ENCODE data around the gene MREG. TPM values are rescaled to one million over a fixed set of nuclear protein-coding genes. Genes with fewer than 3 reads are reported as not detected.

Gene MREG
- total and polyA plus RNA-seq, 9 of the 15 experiments (the other 6 are each of a cell fraction or from before 2014, with no cell fraction given): 0.77 to 3.8 (median 2.3) TPM

DNA sequence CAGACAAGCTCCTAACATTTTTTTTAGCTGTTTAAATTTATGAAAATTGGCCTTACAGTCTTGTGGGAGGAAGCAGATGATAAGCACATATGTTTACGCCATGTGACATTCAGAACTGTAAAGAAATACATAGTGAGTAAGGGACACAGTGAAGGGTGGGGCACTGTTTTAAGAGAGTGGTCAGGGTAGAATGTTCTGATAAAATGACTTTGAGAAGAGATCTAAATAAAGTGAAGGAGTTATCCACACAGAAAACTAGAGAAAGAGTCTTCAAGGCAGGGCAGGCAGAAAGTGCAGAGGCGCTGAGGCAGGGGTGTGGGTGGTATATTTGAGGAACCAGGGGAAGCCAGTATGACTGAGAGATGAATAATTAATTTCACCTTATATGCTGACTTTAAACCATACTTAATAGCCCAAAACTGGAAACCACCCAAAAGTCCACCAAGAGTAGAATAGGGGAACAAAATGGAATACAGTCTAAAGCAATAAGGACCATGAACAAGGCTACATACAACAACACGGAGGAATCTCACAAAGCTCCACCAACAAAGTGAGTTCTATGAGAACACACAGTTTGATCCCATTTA is 8.6 kb downstream of the MREG start (continued):
- TF ChIP-seq, protein P1, sequence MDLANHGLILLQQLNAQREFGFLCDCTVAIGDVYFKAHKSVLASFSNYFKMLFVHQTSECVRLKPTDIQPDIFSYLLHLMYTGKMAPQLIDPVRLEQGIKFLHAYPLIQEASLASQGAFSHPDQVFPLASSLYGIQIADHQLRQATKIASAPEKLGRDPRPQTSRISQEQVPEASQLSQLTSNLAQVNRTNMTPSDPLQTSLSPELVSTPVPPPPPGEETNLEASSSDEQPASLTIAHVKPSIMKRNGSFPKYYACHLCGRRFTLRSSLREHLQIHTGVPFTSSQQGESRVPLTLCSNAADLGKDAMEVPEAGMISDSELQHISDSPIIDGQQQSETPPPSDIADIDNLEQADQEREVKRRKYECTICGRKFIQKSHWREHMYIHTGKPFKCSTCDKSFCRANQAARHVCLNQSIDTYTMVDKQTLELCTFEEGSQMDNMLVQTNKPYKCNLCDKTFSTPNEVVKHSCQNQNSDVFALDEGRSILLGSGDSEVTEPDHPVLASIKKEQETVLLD (IDR thresholded peaks at IDR 0.05): no peak
- TF ChIP-seq CBX1 (IDR thresholded peaks at IDR 0.05; ENCODE audit: low read depth): no peak
- no peak for TF ChIP-seq RFX7 (CRISPR knock-in tag; IDR thresholded peaks at IDR 0.05)
- no peak for TF ChIP-seq SIX5 (IDR thresholded peaks at IDR 0.05; ENCODE audit: borderline replicate concordance in 1 of 2, insufficient read depth in 1 of 2, low read depth in 1 of 2, low read length in 2 of 2)
- no peak for TF ChIP-seq PHTF2 (CRISPR knock-in tag; IDR thresholded peaks at IDR 0.05)
- TF ChIP-seq NBN (IDR thresholded peaks at IDR 0.05; ENCODE audit: low read depth): no peak
- peak; percentile 35; the same call in 1 of the 2 replicates for TF ChIP-seq USF2 (CRISPR knock-in tag; IDR thresholded peaks at IDR 0.05)
- TF ChIP-seq POLR2G (IDR thresholded peaks at IDR 0.05; ENCODE audit: low read depth, low read length): no peak
- no peak for TF ChIP-seq SMARCC2 (IDR thresholded peaks at IDR 0.05; ENCODE audit: low read depth)
- no peak for TF ChIP-seq SLC30A9 (CRISPR knock-in tag; IDR thresholded peaks at IDR 0.05)
- TF ChIP-seq U2AF1 (optimal IDR thresholded peaks at IDR 0.05; ENCODE audit: low read depth, low read length): no peak
- no peak for TF ChIP-seq POLR3G (IDR thresholded peaks at IDR 0.05; ENCODE audit: extremely low read depth, insufficient read length, insufficient replicate concordance)
- TF ChIP-seq RBM14 (IDR thresholded peaks at IDR 0.05; ENCODE audit: borderline replicate concordance, insufficient read depth, low read depth, low read length): no peak
- no peak for TF ChIP-seq ZNF740 (CRISPR knock-in tag; IDR thresholded peaks at IDR 0.05)
- TF ChIP-seq ZNF740 (tag; IDR thresholded peaks at IDR 0.05): no peak
- no peak for TF ChIP-seq RFX1 (IDR thresholded peaks at IDR 0.05)
- TF ChIP-seq PKNOX1 (IDR thresholded peaks at IDR 0.05): no peak
- TF ChIP-seq, protein P2, sequence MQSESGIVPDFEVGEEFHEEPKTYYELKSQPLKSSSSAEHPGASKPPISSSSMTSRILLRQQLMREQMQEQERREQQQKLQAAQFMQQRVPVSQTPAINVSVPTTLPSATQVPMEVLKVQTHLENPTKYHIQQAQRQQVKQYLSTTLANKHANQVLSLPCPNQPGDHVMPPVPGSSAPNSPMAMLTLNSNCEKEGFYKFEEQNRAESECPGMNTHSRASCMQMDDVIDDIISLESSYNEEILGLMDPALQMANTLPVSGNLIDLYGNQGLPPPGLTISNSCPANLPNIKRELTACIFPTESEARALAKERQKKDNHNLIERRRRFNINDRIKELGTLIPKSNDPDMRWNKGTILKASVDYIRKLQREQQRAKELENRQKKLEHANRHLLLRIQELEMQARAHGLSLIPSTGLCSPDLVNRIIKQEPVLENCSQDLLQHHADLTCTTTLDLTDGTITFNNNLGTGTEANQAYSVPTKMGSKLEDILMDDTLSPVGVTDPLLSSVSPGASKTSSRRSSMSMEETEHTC (IDR thresholded peaks at IDR 0.05): 0 out of 2 replicates have a peak, but pooled peaks have one; percentile 11
- TF ChIP-seq BMI1 (IDR thresholded peaks at IDR 0.05; ENCODE audit: low read length): no peak
- no peak for TF ChIP-seq JUNB (CRISPR knock-in tag; conservative IDR thresholded peaks at IDR 0.05)
- TF ChIP-seq ZNF436 (CRISPR knock-in tag; IDR thresholded peaks at IDR 0.05): no peak
- TF ChIP-seq, protein P3, sequence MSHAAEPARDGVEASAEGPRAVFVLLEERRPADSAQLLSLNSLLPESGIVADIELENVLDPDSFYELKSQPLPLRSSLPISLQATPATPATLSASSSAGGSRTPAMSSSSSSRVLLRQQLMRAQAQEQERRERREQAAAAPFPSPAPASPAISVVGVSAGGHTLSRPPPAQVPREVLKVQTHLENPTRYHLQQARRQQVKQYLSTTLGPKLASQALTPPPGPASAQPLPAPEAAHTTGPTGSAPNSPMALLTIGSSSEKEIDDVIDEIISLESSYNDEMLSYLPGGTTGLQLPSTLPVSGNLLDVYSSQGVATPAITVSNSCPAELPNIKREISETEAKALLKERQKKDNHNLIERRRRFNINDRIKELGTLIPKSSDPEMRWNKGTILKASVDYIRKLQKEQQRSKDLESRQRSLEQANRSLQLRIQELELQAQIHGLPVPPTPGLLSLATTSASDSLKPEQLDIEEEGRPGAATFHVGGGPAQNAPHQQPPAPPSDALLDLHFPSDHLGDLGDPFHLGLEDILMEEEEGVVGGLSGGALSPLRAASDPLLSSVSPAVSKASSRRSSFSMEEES (CRISPR knock-in tag; IDR thresholded peaks at IDR 0.05): no peak

All from K562 (cell line).